ENCODE measurements around the gene TPP2.

The TPP2 gene

DNA sequence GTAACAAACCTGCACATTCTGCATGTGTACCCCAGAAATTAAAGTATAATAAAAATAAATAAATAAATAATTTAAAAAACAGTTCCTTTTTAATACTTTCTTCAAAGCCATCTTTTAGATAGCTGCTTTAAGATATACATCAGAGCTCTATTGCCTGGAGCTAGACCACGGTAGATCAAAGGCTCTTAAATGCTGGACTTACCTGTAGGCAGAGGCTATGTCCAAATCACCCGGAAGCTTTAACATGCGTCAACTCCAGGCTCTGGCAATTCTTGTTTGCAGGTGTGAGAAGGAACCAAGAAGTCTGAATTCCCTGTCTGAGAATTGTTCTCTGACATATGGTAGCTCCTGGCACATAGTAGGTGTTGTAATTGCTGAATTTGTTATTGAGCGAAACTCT is 99.7 kb downstream of the TPP2 start:
- DNase-seq, result no peak

DNA sequence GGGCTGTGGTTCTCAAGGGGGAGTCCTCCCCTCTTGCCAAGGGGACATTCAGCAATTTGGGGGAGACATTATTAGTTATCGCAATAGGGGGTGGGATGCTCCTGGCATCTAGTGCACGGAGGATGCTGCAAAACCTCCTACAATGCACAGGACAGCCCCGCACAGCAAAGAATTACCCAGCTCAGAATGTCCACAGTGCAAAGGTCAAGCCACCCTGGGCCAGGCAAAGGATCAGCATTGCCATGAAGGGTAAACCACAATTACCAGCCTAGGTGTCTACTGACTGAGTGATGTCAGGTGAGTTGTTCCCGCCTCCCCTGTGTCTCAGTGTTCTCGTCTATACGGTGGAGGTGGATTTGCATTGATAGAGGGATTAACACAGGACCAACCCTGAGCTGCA is 100.5 kb downstream of the TPP2 start:
- DNase-seq, result no peak

DNA sequence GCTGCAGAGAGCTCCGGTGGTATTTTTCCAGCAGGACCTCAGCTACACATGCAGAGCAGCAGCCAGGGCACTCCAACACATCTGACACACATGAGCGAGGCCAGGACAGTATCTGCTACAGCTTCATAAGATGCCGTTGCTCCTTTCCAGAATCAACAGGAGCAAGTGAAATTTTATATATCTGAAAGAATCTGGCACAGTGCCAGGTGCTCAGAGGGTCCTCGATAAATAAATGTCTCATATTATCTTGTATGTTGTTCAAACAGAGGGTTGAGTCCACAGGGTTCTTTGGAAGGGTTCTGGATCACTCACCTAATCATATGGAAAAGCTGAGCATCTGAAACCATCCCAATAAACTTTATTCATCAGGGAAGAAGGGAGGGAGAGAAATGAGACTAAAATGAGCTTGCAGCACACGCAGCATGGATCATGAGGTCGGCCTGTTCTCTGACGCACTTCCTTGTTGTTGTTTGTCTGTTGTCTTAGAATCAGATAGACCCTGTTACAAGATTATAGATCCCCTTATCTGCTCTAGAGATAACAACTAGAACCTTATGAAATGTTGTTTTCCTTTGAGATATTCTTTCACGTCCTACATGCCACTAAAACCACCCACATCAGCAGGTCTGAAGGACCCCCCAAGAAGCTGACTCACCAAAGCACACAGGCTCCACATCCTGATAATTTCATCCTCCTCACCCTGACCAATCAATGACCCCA is 101.3 kb downstream of the TPP2 start:
- no peak for DNase-seq

DNA sequence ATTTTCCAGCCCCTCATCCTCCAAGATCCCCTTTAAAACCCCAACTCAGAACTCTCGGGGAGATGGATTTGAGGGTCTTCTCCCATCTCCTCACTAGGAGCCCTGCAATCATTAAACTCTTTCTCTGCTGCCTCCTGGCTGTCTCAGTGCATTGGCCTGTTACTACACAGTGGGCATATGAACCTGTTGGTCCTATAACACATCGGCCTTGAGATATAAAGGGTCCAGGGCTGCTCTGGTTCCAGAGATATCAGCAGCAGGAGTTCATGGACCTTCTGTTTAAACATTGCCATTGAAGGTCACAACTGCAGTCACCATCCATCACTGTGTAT is 101.8 kb downstream of the TPP2 start:
- no peak for DNase-seq

GRCh38 chr13:102699504-102699903 is 102.7 kb downstream of the TPP2 start:
- no peak for DNase-seq

DNA sequence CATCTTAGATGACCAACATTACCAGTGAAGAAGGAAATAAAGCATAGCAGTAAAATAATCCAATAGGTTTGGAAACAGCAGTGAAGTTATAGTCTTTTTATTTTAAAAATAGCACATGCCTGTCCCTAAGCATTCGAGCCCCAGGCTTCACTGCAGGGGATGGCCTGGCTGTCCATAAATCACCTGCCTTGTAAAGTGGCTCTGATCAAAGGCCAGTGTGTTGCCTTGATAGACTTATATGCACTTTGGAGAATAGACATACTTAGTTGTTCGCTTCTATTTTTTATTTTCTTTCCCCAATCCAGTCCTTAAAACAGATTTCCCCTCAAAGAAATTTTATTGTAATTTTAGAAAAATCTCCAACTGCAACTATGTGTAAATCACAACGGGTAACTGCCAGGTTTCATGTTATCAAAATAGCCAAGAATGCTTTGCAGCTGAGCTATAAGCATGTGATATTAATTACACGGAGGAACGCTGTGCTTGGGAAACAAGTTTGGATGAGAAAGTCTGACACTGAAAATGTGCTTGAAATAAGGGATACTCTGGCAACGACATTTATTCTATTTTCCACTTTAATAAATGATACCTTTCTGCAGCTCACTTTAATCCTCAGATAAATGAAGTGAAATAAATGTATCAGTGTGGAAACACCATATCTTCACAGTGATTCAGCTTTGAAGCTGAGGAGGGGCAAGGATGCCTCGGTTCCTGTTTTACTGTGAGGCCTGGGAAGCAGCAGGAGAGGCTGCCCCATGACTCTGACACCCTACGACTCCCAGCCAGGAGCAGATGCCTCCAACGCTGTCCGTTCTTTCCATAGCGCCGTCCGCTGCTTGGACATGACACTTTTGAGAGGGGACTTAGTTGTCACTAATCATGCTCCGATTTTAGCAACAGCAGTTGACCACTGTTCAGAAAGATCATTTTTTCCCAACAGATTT is 103.6 kb downstream of the TPP2 start:
- no peak for DNase-seq

DNA sequence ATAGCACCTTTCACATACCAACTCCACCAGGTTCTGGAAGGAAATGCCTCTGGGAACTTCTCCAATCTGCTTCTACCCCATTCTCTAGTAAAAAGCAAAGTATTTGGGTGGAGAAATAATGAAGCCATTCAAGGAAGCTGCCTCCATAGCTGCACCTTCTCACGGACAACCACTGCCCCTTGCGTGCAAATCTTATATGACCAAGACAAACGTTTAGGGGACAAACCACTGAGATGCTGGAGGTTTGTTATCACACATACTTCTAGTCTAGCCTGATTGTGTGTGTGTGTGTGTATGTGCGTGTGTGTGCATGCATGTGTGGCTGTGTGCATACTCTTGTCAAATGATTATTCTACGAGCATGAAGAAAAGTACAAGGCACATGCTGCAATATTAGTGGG is 104.5 kb downstream of the TPP2 start:
- DNase-seq, result no peak

- no peak for DNase-seq
These were observed 106.4 kb downstream of the TPP2 start for GRCh38 chr13:102702965-102703725.

DNA sequence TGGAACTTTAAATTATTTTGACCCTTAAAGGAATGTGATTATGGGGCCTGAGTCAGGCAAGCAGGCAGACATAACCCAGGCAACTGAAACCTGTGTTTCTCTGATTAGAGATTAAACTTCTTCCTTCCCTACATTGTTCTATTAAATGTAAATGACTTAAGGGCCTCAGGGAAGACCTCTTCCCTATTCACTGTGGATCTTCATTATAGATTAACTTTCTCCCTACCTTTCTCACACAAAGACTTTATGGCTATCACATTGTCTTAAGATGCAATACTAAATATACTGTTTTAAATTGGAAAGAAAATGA is 106.9 kb downstream of the TPP2 start:
- DNase-seq, result no peak

DNA sequence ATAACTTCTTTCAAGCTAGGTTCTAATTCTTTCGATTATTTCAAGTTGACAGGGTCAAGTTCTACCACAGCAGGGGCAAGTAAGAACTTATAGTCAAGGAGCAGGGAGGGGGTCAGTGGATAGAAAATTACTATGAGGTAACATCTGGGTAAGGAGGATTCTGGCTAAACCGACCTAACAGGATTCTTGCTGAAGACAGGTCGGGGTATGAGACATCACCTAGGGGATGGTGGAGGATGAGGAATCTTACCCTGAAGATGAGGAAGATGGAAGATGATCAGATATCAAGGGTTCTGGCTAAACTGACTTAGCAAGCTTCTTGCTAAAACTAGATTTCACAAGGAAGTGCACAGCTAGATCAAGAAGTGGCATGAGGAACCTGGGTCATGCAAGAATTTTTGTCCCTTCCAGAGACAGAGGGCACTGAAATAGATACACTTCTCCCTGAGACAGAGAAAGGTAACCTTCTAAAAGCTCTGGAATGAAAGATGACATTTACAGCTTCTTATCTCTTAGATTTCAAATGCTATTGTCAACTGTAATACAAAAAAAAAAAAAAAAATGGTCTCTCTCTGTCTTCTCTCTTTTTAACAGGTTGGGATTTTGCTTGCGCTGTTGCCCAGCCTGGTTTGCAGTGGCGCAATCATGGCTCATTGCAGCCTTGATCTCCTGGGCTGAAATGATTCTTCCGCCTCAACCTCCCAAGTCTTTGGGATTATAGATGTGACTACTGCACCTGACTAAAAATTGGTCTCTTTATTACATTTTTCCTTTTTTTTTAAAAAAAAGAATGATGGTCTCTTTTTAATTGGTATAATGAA is 107.7 kb downstream of the TPP2 start:
- DNase-seq, result no peak

DNA sequence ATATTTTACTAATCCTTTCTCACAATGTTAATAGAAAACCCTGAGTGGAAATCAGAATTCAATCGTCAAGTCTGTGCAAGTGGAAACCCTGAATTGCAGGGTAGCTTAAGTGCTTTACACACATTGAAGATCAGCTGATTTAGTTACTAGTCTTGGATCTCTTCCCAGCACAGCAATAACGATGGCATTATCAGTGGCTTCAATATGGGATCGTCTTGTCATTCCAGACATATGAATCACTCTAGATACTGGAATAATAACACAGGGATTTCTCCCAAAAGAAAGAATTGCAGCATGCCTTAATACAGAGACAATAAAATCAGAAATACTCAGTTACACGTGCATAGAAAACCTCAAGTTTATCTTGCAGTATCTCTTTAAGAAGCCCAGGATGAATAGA is 110.7 kb downstream of the TPP2 start:
- DNase-seq, result no peak

- no peak for DNase-seq
These were observed 111.4 kb downstream of the TPP2 start for GRCh38 chr13:102708211-102708610.

GRCh38 chr13:102708991-102709390 is 112.2 kb downstream of the TPP2 start:
- DNase-seq, result no peak

DNA sequence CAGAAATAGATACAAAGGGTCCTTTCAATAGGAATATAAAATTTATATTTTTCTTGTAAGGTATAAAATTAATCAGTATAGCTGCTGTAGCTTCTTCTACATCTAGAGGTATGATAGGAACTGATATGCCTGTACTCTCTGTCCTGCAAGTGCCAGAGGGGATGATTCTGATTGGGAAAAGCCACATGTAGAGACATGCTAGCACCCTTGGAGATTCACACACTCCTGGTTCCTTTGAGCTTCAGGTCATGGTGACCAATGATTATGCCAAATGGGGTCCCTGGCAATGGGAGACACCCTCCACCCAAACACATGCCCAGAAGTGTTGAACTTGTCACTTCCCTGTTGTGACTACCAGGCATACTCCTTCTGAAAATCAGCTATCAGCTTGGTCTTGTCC is 112.8 kb downstream of the TPP2 start:
- DNase-seq, result no peak

- no peak for DNase-seq
These were observed 113.5 kb downstream of the TPP2 start for GRCh38 chr13:102710261-102710679.

DNA sequence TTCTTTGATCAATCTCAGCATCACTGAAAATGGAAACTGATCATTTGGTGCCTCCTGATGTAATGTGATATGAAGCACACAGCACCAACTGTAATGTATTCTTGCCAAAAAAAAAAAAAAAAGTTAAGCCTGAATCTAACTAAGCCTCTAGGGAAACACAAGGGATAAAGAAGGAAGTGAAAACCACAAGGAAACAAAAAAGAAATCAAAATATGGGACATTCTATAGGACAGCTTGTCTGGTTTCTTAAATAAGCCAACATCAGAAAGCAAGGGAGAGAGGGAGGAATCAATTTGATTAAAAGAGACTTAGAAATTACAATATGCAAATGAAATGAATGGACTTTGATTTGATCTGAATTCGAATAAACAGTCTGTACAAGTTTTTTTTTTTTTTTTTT is 118.7 kb downstream of the TPP2 start:
- no peak for DNase-seq

DNA sequence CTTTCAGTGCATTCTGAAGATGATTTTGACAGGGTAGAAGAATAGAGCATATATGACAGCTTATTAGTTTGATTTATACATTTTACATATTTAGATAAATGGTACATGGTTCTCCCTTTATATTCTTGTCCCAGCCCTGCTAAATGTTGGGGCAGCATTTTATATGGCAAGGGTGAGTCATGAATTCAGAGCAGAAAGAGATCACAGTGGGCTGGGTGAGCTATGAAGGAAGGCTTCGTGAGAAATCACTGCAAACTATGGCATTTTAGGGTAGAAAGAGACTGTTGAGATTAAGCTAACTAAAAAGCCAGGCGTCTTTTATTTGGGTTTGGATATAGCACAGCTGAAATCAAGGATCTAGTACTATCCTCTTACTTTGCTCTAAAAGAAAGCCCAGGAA is 122.0 kb downstream of the TPP2 start:
- no peak for DNase-seq

- DNase-seq, result no peak
These were observed 125.0 kb downstream of the TPP2 start for GRCh38 chr13:102721800-102722231.

GRCh38 chr13:102724923-102725322 is 128.1 kb downstream of the TPP2 start:
- no peak for DNase-seq

DNA sequence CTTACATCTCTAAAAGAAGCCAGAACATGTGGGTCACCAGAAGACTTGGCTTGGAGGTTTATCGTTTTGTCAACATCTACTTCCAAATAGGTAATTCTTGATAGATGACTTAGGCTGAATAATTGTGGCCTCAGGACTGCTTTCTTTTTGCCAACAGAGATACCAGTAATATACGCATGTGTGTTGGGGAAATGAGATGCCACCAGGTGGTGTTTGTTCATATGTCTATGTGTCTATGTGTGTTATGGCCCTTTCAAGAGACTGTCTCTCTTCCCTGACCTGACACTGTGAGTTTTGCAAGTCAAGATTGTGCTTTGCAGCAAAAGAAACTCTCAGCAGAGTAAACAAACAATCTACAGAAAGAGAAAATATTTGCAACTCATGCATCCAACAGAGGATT is 129.6 kb downstream of the TPP2 start:
- no peak for DNase-seq

Measured in activated CD4-positive, alpha-beta T cell treated with anti-CD3 and anti-CD28 coated beads for 4 hours (primary cell).